Fibroblast of the aortic adventitia (primary cell): ENCODE measurements around the gene JAKMIP2. TPM values are rescaled to one million over a fixed set of nuclear protein-coding genes. Genes with fewer than 3 reads are reported as not detected.

Source experiments
- DNase-seq: peaks from one replicate; pipeline ENCODE4 v3.0.0-alpha.2; 2010; ENCODE audit warnings: low read depth
- H3K4me3 ChIP-seq: 2 replicates; pipeline ENCODE4 v1.5.1; 2011; ENCODE audit warnings: low read depth, mild to moderate bottlenecking, control low read depth, low read length, moderate library complexity
- total RNA-seq: library from RNA; depleted of rRNA; stranded (reverse); fragments of >200 nt; gene quantifications from 2 replicates; pipeline ENCODE4 v1.2.3, GENCODE V29; 2012; ENCODE audit warnings: low replicate concordance
- TF ChIP-seq, protein P1 (sequence below): IDR thresholded peaks from 2 replicates; pipeline ENCODE4 v1.5.1; 2011; ENCODE audit warnings: mild to moderate bottlenecking, low read length, control low read depth, inconsistent platforms; ENCODE audit not compliant: insufficient read depth

JAKMIP2 gene
- total RNA-seq, 1 donor = 1.4 TPM

GRCh38 chr5:147821766-147822165, 39.2 kb upstream of the JAKMIP2 start:
- TF ChIP-seq, protein P1, sequence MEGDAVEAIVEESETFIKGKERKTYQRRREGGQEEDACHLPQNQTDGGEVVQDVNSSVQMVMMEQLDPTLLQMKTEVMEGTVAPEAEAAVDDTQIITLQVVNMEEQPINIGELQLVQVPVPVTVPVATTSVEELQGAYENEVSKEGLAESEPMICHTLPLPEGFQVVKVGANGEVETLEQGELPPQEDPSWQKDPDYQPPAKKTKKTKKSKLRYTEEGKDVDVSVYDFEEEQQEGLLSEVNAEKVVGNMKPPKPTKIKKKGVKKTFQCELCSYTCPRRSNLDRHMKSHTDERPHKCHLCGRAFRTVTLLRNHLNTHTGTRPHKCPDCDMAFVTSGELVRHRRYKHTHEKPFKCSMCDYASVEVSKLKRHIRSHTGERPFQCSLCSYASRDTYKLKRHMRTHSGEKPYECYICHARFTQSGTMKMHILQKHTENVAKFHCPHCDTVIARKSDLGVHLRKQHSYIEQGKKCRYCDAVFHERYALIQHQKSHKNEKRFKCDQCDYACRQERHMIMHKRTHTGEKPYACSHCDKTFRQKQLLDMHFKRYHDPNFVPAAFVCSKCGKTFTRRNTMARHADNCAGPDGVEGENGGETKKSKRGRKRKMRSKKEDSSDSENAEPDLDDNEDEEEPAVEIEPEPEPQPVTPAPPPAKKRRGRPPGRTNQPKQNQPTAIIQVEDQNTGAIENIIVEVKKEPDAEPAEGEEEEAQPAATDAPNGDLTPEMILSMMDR = no peak
- no peak overlapping the region for H3K4me3 ChIP-seq
- DNase-seq = no peak

DNA sequence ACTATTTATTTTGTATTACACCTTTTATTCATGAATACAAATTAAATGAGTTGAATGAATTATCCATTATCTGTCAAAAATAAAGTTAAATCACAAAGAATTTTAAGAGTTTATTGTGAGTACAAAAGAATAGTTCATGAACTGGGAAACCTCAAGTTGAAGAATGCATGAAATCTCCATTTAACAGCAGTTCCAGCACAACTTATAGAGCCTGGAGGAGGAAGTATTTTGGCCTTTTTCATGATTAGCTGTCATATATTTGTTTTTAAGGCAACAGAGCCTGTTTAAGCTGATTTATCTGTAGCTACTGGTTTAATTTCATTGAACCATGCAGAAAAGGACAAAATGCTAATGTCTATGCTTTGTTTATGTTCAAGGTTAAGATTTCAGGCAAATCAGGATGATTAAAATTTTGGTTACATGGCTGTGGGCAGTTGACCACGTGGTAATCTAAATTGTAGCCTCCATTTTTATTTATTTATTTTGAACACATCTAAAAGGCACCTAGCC, 36.8 kb upstream of the JAKMIP2 start:
- TF ChIP-seq, protein P1 = no peak
- no peak for DNase-seq

GRCh38 chr5:147818290-147818689, 35.8 kb upstream of the JAKMIP2 start:
- DNase-seq = no peak
- TF ChIP-seq, protein P1 = no peak
- no peak overlapping the region for H3K4me3 ChIP-seq

More for the DNA sequence above, 36.8 kb upstream of the JAKMIP2 start:
- no peak overlapping the region for H3K4me3 ChIP-seq

DNA sequence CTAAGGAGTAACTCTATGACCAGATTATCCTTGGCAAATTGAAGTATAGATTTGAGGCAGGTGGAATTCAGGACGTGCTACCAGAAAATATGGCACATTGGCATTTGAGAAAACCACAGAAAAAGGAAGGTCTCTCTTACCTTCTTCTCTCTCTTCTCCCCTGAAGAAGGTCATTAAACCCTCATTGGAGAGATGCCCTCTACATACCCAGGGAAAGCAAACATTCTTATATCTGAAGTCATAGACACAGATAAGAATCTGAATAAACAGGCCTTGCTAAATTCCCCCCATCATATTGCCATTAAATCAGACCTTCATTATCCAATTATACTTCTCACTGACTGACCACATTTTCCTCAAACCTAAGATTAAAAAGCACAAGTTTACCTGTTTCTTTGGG, 31.2 kb upstream of the JAKMIP2 start:
- no peak overlapping the region for H3K4me3 ChIP-seq
- DNase-seq = no peak
- TF ChIP-seq, protein P1 = no peak

GRCh38 chr5:147809830-147810666, 27.5 kb upstream of the JAKMIP2 start:
- no peak overlapping the region for H3K4me3 ChIP-seq
- TF ChIP-seq, protein P1 = no peak
- DNase-seq = peak; percentile 2

DNA sequence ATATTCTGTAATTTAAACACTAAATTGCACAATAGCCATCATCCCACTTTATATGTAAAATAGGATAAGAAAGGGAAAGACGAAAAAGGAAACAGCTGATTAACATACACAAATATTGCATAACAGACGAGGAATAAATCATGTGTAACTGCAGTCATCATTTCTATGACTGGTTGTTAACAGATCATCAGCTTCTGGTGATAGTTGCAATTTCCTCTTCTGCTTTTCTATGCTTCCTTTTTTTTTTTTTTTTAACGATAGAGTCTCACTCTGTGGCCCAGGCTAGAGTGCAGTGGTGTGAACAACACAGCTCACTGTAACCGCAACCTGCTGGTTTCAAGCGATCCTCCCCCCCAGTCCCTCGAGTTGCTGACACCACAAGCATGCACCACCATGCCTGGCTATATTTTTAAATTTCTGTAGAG, 22.5 kb upstream of the JAKMIP2 start:
- H3K4me3 ChIP-seq = no peak overlapping the region
- no peak for DNase-seq
- TF ChIP-seq, protein P1 = no peak

DNA sequence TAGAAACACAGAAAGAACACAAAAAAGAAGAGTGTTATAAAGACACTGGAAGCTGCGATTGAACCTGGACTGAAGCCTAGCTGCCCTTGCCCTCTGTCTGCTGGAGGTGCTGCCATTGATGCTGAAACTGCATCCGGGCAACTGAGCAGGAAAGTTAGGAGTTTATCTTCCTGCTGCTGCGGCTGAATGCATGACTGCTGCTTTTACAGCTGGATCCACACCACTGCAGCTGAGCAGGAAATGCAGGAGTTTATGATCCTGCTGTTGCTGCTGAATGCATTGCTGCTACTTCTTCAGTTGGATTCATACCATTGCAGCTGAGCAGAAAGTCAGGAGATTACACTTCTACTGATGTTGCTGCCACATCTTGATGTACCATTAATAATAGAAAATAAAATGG, 21.8 kb upstream of the JAKMIP2 start:
- TF ChIP-seq, protein P1 = no peak
- H3K4me3 ChIP-seq = no peak overlapping the region
- DNase-seq = no peak
